ENCODE measurements around the gene ZBTB5.
"Not testable (repeated sequence)": the region's sequence is repeated elsewhere in the genome, so short reads cannot be mapped to it uniquely, and the experiment has no call there.

The ZBTB5 gene, protein sequence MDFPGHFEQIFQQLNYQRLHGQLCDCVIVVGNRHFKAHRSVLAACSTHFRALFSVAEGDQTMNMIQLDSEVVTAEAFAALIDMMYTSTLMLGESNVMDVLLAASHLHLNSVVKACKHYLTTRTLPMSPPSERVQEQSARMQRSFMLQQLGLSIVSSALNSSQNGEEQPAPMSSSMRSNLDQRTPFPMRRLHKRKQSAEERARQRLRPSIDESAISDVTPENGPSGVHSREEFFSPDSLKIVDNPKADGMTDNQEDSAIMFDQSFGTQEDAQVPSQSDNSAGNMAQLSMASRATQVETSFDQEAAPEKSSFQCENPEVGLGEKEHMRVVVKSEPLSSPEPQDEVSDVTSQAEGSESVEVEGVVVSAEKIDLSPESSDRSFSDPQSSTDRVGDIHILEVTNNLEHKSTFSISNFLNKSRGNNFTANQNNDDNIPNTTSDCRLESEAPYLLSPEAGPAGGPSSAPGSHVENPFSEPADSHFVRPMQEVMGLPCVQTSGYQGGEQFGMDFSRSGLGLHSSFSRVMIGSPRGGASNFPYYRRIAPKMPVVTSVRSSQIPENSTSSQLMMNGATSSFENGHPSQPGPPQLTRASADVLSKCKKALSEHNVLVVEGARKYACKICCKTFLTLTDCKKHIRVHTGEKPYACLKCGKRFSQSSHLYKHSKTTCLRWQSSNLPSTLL

DNA sequence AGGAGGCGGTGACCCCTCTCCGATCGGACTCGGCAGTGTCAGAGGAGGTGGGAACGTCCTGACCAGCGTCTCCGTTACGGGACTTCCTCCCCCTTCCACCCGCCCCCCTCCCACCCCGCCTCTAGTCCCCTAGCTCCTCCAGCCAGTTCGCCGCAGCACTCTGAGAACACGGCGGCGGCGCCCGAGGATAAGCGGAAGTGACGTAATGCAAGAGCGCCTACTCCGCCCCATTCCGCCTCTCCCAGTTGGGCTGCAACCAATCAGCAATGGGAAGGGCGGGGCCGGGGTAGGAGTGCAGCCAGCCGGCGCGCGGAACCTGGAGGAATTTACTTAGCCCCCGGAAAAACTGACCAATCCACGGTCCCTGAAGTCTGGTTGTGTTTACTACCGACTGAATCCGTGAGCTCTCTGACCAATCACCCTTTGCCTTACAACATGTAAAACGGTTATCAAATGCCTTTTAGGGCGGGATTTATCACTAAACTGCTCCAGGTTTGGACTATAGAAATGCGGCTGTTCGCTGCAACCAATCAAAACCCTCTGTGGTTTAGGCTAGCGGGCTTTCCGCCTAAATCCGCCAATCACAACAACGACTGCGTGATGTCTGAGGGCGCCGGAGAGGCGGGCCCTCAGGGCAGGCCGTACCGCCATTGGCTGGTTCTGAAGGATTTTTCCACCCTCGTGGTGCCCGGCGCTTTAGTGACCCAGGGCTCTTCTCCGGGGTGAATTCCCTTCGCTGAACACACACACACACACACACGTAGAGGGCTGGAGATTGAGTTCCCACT is at the start of gene ZBTB5:
ZBTB5 (minus strand) TSS at position 202 of the 788 bp plus-strand sequence. CDS start 22,899 bp downstream, outside the sequence.
- peak; percentile 97 for DNase-seq

DNA sequence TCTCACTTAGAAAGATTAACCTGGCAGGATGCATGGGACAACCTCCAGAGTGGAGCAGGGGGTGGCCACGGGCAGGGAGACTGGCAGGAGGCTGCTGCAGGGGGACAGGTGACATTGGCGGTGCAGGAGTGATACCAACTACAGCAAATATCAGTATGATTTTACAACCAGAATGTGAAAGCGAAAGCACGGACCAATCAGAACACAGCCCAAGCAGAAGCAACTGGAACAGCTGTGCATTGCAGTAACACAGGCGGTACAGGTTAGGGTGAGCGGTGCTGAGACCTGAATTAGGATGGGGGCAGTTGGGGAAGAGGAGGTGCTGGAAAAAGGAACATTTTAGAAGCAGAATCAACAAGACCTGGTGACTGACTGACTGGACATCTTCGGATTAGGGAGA is 49.7 kb upstream of the ZBTB5 start:
- DNase-seq = no peak

DNA sequence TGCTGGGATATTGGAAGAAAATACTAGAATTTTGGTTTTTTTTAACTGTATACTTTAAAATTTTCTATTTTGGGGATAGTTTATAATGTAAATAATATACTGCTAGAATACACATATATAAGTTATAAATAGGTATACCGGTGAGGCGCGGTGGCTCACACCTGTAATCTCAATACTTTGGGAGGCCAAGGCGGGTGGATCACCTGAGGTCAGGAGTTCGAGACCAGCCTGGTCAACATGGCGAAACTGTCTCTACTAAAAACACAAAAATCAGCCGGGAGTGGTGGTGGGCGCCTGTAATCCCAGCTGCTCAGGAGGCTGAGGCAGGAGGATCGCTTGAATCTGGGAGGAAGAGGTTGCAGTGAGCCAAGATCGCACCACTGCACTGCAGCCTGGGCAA is 49.2 kb upstream of the ZBTB5 start:
- DNase-seq = not testable (repeated sequence)

DNA sequence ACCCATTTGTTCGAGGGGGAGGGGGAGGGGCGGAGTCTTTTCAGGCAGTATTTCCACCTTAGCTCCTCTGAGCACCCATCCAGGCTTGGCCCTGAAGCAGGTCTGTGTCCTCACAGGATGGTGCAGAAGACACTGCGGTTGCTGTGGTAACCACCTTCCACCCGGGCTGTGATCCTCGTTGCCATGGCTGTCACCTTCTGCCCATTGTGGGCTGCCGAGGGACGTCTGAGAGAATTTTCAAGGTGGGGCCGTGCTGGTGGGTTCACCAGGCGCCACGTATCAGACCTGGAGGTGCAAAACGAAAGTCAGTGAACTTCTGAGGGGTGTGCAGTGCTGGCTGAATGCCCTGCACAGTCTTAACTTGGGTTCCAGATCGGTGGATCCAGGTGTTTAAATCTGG is 47.2 kb upstream of the ZBTB5 start:
- DNase-seq = no peak

DNA sequence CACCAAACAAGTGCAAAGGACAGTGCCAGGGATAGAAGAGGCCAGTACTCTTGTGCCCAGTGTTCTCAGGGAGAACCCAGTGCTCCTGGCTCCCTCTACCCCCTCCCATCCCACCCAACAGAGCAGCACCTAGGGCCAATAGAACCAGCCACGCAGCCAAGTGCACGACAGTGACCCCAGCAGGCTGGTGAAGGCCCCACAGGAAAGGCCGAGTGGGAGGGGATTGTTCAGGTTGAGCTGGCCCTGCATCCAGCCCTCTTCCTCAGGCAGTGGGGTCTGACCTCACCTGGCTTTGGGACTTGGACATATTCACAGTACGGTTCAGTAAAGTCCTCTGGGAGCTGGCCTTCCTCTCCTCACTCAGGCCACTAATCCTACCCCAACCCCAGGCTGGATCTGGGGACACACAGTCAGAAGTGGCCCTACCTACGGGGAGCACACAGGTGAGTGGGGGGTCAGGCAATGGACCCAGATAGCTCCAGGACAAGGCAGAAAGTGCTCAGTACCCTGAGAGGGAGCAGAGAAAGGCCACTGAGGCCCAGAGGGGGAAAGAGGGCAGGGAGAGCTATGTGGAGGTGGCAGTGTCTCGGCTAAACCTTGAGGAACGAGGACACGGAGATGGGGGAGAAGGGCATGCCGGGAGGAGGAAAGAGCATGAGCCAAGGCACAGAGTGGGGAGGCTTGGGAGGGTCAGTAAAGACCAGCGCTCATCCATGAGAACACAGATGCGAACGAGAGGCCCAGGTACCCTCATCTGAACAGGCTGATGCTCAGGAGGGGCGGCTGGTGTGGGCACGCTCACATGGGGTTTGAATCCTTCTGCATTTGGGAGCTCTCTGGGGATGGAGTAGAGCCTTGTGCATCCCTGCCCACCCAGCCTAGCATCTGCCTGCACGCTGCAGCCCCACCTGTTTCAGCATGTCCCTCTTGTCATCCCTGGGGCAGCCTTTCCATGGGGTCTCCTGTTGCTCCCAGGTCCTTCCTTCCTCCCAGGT is 46.1 kb upstream of the ZBTB5 start:
- no peak for DNase-seq

DNA sequence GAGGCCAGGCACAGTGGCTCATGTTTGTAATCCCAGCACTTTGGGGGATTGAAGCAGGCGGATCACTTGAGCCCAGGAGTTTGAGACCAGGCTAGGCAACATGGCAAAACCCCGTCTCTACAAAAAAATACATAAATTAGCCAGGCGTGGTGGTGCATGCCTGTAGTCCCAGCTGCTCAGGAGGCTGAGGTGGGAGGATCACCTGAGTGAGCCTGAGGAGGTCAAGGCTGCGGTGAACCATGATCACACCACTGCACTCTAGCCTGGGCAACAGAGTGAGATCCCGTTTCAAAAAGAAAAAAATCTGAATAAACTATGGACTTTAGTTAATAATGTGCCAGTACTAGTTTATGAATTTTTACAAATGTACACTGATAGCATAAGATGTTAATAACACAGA is 44.8 kb upstream of the ZBTB5 start:
- DNase-seq = not testable (repeated sequence)

DNA sequence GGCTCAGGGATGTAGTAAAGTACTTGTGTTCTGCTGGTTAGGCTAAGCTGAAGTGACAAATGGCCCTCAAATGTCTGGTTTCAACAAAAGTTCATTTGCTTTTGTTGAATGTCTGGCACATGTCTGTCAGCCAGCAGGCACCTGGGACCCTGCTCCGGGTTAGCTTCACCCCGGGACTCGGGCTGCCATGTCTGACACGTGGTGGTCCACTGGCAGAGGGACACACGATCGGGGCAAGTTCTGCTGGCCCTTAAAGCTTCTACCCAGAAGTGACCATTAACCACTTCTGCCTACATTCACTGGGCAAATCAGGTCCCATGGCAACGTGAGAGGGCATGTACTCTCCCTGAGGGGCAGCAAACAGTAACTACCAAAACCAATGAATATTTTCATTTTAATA is 44.3 kb upstream of the ZBTB5 start:
- no peak for DNase-seq

DNA sequence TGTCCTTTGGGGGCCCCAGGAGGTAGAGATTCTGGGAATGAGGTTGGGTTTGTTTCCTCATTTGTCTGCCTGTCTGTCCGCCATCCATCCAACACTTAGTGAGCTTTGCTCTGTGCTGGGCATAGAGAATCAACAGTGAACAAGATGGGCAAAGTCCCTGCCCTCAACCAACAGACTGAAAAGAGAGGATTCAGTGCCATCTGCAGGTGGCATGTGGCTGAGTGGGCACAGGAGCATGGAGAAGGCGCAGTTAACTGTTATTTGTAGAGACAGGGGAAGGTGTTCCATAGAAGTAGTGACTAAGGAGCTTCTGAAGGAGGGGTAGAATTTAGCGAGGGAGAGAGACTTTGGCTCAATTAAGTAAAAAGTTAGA is 43.6 kb upstream of the ZBTB5 start:
- no peak for DNase-seq

DNA sequence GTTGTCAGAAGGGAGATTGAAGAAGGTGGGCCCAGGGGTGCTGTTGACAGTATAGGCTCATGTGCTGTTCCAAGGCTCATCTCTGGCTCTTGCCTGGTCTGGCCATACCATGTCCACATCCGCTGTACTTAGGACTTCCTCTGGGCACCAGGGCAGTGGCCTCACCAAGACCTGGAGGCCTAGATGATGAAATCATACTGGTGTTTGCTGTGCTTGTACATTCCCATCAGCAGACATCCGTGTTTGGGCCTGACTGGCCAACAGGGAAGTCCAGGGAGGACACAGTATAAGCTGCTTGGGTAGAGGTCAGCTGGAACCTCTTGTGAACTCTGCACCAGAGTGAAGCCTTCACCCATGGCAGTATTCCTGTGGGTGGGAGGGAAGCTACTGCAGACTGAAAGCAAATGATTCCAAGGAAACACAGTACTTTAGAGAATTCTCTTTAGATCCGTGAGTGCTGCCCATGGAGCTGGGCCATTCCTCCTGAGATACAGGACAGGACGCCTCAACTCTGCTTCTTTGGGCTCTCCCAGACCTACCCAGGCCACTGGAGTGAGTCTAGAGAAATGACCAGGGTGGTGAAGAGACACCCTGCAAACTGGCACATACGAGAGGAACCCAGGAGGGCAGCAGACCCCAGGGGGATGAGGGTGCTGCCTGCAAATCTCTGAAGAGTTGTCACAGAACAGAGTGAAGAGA is 43.0 kb upstream of the ZBTB5 start:
- no peak for DNase-seq

DNA sequence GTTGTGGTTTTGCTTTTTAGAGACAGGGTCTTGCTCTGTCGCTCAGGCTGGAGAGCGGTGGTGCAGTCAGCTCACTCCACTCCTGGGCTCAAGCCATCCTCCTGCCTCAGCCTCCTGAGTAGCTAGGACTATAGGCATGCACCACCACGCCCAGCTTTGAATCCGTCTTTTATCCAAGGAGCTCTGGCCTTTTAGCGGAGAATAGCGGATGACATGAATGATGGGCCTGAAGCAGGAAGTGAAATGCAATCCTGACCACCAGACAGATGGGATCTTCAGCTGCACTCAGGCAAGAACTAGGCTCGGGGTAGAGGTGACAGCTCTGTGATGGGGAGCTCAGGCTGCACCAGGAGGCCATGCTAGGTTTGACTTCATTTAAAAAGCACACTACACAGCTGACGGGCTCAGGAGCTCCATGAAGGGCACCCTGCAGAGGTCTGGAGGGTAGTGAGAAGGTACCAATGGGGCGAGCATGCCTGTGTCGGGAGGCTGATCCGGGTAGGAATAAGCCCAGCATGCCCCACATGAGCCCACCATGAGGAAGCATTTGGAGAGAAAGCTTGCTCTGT is 42.4 kb upstream of the ZBTB5 start:
- no peak for DNase-seq

DNA sequence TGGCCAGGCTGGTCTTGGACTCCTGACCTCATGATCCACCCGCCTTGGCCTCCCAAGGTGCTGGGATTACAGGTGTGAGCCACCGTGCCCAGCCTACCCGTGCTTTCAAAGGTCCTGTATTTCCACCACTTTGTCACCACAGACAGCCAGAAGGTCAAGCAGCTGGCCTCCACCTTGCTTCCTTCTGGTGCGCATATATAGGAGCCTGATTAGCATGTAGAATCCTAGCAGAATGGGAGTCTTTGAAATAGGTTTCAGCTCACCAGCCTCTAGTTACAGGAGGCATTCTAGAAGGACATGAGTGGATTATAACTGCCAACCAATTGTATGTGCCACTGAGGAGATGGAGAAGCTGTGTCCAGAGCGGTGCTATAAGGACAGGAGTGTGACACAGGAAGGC is 39.4 kb upstream of the ZBTB5 start:
- DNase-seq = no peak

DNA sequence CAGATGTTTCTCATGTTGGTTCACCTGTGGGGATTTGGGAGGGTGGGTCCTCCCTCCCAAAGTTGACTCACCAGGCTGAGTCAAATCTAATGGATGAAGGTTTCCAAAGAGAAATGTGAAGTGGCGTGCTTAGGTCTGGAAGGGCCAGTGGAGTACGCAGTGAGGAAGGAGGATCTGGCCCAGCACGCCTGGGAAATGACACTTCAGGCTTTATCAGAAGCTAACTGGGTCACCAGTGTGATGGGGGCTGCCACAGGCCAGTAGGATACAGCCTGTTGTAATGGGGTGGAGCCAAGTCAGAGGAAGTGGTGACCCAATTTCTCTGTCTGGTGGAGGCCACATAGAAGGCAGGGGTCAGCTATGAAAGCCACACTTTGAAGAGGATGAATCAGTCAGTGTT is 38.5 kb upstream of the ZBTB5 start:
- no peak for DNase-seq

DNA sequence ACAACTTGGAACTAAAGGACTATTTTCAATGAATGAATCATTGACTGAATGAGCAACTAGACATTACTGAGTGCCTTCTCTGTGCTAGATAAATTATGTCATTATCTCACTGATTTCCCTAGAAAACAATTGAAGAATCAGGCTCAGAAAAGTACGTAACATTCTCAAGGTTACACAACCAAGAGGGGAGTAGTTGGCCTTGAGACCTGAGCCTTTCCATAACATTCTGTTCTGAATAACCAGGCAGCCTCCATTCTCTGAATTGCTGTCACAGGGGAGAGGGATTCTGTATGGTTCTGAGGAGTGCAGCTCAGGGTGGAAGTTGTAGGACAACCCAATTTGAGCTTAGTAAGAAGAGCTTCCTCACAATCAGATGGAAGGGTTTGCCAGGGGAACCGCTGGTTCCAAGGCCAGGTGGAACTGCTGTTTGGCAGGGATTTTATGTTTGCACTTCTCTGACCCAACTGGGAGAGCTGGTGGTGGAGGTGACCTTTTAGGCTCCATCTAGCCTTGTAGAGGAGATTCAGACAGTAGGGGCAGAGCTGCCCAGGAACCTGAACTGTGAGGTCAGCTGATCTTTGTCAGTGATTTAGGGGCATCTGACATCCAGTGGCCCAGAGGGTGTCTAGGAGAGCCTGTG is 36.8 kb upstream of the ZBTB5 start:
- DNase-seq = no peak

DNA sequence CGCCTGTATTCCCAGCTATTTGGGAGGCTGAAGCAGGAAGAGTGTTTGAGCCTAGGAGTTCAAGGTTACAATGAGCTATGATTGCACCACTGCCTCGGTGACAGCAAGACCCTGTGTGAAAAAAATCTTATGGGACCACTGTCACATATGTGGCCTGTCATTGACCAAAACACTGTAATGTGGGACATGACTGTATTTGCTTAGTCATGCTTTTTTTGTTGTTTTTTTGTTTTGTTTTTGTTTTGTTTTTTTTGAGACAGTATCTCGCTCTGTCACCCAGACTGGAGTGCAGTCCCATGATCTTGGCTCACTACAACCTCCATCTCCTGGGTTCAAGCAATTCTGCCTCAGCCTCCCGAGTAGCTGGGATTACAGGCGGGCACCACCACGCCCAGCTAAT is 34.0 kb upstream of the ZBTB5 start:
- DNase-seq = no peak

DNA sequence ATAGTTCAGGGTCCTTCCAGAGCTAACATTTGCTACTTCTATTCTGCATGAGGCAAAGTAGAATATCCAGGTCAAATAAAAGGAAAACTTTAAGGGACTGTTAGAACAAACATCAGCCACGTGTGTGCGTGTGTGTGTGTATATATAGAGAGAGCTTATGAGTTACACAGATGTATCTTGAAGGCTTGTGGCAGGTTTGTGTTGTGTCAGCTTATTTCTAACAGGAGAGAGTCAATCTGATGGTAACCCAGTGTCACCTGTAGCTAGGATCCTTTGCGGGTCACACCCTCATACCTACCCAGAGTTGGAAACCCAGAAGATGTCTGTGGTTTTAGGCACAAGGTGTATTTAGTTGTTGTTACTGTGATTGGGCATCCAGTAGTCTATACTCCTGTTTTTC is 33.2 kb upstream of the ZBTB5 start:
- DNase-seq = no peak

DNA sequence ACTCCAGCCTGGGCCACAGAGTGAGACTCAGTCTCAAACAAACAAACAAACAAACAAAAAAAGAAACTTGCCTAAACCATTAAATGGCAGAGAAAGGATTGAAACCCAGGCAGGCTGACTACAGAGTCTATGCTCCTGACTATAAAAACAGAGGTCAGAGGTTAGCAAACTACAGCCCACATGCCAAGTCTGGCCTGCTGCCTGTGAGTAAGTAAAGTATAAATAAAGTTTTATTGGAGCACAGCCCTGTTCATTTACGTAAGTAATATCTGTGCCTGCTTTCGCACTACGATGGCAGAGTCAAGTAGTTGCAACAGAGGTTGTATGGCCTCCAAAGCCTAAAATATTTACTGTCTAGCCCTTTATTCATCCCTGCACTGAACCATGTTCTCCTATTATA is 32.1 kb upstream of the ZBTB5 start:
- DNase-seq = no peak

DNA sequence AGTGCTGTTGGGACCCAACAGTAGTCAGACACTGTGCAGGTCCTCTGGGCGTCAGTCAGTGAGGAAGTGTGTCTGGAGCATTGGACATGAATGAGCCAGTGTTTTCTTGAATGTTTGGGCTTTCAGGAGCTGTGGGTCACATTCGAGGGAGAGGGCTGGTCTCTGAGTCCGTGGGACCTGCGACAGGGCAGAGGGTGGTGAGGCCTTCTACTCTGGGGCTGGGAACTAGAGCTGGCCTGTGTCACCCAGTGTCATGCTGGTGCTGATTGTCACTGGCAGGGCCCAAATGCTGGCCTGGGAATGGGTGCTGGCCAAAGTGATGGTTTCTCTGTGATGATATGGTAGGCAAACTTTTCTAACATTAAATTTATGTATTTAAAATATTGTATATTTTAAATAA is 30.8 kb upstream of the ZBTB5 start:
- no peak for DNase-seq

DNA sequence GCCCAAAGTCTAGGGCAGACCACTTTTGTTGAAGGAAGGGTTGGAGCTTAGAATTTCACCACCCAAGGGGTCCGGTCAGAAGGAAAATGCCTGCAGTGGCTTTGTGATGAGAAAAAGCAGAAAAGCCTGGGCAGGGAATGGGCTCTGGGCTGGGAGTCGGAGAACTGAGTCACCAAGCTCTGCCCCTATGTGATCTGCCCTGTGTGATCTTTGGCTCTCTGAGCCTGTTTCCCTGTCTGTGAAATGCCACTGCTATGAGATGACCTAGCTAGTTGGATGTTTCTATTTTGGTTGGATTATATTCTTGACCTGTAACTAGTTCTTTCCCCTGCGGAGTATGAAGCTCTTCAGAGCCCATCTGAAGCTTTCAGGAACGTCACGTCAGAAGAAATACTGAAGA is 30.3 kb upstream of the ZBTB5 start:
- DNase-seq = no peak

DNA sequence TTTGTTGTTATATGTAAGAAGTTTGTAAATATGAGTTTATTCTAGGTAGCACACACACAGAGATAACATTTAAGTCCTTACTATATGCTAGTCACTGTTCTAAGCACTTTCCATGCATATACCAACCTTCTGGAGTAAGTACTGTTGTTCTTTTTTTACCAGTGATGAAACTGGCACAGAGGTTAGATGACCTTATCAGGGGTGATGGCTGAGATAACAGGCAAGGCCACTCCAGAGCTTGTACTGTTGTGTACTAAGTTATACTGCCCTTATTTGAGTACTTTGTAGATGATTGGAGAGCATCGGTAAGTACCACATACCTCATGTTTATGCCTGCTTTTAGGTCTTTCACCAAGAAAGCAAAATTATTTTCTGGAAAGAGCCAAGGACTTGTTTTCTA is 26.7 kb upstream of the ZBTB5 start:
- DNase-seq = no peak

DNA sequence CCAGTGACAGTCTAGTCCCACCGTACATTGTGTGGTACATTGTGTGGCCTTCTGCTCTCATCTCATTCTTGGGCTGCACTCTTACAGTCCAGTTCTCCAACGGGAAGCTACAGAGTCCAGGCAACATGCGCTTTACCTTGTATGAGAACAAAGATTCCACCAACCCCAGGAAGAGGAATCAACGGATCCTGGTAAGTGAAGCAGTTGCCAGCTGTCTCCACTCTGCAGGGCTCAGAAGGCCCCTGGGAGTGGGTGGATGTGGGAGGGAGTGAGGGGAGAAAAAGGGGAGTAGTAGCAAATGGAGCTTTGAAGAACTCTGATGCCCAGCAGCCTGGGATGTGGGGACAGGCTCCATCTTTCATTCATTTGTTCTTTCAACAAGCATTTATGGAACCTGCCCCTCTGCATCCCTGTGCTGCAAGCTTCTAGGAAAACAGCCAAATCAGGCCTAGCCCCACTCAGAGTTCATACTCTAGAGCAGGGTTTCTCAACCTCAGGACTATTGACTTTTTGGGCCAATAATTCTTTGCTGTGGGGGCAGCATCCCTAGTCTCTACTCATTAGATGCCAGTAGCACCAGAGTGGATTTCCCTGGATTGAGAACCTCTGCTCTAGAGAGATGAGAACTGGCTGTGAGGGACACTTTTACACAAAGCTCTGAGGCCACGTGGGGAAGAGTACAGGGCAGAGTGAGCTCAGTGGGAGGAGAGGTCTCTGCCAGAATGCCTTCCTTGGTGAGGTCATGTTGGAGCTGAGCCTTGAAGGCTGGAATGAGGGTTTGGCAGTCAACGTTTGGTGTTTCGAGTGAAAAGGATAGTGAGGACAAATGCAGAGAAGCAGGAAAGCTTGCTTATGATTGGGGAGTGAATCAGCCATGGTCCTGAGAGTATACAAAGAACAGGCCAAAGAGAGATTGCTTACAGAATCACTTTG is 21.6 kb upstream of the ZBTB5 start:
- DNase-seq = no peak
